Lower leg skin (tissue), 4 donors: Measurements from ENCODE around the gene GADD45G. TPM values are rescaled to one million over a fixed set of nuclear protein-coding genes. Genes with fewer than 3 reads are reported as not detected.

Source experiments
- DNase-seq, 2 donors: peaks; one replicate each; pipeline ENCODE4 v3.0.0-alpha.2; 2019; ENCODE audit warnings: low spot score in 2 of 2
- H3K4me3 ChIP-seq: fragments of 200-600 bp; sonication (generic); 2 replicates; pipeline ENCODE4 v1.5.1; 2017; ENCODE audit warnings: mild to moderate bottlenecking, low read depth; ENCODE audit not compliant: poor library complexity, severe bottlenecking
- POLR2A ChIP-seq, 2 donors: fragments of 450-650 bp; IDR thresholded peaks; one replicate each; pipeline ENCODE4 v1.6.1; 2016 to 2017; ENCODE audit warnings: antibody characterized with exemption in 2 of 2, mild to moderate bottlenecking in 1 of 2, moderate library complexity in 1 of 2
- WGBS, 2 donors: methylation state at CpG; one replicate each; pipeline ENCODE4 v1.1.5; 2018; 5-methylcytosine and 5-hydroxymethylcytosine counted together
- intact Hi-C: fragments of 100-400 bp; cut with DNase I; formaldehyde crosslinking; loops from one replicate; pipeline ENCODE4 v1.15.0; 2023; ENCODE audit warnings: low total_unique reads
- total RNA-seq, 4 donors: library from RNA; depleted of rRNA; stranded (reverse); fragments of >200 nt; gene quantifications; one replicate each; pipeline ENCODE4 v1.1.0, GENCODE V29; 2016
- TF ChIP-seq, protein P1 (sequence below), 3 donors: fragments of 450-650 bp; IDR thresholded peaks; one replicate each; pipeline ENCODE4 v1.5.1; 2016; ENCODE audit warnings: antibody characterized with exemption in 3 of 3, mild to moderate bottlenecking in 3 of 3, moderate library complexity in 2 of 3

The GADD45G gene
- total RNA-seq, 4 donors from 2014 or later, result 18.3 to 48.9 (median 23.6) TPM

DNA sequence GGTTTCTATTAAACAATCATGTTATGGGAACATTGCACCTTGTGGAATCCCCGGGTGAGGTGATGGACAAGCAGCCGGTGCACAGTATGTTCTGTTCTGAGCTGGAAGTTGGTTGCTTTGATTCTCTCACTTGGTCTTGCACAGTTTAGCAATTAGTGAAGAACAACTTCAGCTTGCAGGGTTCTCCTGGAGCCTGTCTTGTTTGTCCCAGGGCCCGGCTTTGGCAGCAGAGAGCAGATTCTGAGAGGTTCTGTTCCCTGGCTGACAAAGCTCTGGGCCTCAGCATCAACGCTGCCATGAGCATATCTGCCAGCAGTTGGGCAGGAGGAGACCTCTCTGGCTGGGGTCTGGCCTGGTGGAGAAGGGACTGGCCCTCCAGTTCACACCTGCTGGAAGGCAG lies 16.9 kb downstream of the GADD45G start:
- DNase-seq, result no peak
- no peak for TF ChIP-seq POLR2A (IDR thresholded peaks at IDR 0.05)
- TF ChIP-seq, protein P1, sequence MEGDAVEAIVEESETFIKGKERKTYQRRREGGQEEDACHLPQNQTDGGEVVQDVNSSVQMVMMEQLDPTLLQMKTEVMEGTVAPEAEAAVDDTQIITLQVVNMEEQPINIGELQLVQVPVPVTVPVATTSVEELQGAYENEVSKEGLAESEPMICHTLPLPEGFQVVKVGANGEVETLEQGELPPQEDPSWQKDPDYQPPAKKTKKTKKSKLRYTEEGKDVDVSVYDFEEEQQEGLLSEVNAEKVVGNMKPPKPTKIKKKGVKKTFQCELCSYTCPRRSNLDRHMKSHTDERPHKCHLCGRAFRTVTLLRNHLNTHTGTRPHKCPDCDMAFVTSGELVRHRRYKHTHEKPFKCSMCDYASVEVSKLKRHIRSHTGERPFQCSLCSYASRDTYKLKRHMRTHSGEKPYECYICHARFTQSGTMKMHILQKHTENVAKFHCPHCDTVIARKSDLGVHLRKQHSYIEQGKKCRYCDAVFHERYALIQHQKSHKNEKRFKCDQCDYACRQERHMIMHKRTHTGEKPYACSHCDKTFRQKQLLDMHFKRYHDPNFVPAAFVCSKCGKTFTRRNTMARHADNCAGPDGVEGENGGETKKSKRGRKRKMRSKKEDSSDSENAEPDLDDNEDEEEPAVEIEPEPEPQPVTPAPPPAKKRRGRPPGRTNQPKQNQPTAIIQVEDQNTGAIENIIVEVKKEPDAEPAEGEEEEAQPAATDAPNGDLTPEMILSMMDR (IDR thresholded peaks at IDR 0.05), result no peak
- WGBS, 2 donors, result 85 to 97% methylated on average over 4 of the region's 4 CpGs
- intact Hi-C loops, result no loop called here
- H3K4me3 ChIP-seq, result no peak overlapping the region

DNA sequence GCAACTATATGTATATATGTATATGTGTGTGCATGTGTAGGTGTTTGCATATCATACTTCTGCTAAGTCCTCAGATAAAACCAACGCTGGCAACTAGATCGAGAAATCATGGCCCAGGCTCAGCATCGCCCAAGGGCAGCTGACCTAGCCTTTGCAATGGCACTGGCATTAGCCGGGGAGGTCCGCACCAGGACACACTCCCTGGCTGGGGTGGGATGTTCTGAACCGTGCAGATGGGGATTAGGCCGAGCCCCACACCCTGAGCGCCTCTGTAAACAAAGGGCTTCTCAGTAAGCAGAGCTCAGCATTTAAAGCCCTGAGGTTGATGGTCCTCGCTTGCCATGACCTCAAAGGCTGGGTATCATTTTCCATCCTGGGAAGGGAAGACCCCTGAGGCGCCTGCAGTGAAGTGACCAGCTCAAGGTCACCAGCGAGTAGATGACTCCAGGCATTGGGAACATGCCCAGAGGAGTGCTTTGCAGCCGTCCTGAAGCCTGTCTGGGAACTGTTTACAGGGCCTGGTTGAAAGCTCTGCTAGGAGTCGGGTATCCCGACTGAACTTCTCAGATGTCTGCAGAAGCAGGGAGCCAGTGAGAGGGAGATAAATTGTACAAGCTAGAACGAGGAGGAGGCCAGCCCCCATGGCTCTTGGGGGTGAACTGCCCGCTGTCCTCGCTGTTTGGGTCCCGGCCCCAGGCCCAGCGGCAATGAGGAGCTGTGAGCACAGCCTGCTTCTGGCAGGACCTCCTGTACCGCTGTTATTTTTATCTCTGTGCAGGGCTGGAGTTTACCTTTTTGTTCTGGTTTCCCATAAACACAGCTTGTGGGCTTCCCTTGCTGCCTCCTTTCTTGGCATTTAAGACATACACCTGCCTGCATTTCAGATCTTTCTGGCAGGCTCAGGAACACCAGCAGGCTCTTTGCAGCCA lies 18.4 kb downstream of the GADD45G start:
- 83 to 89% methylated on average over 18 to 20 of the region's 20 CpGs for WGBS, 2 donors
- H3K4me3 ChIP-seq, result no peak overlapping the region
- no peak for DNase-seq
- TF ChIP-seq, protein P1 (IDR thresholded peaks at IDR 0.05), result no peak
- no peak for TF ChIP-seq POLR2A (IDR thresholded peaks at IDR 0.05)
- intact Hi-C loops, result no loop called here

DNA sequence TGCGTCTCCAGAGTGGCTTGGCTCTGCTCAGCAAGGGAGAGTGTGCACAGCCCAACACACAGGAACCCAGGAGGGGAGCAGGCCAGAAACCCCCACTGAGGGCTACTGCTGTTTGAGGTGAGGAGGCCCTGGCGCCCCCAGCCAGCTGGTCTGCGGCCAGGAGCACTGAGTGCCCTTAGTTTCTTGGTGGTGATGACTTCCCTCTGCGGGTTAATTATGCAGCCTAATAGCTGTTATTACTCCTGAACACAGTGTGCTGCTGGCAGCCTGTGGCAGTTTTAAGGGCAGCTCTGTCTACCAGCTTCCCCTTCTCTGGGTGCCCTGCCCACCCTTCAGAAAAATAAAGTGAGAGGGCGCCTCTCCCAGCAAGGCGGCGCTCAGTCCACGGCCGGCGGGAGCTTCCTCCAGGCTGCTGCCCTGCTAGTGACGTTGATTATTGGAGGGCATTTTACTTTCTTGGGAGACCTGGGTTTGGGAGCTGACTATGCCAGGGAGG lies 19.2 kb downstream of the GADD45G start:
- 83 to 86% methylated on average over 11 of the region's 11 CpGs for WGBS, 2 donors
- H3K4me3 ChIP-seq, result no peak overlapping the region
- intact Hi-C loops, result no loop called here
- DNase-seq, result no peak
- TF ChIP-seq, protein P1 (IDR thresholded peaks at IDR 0.05), result no peak
- TF ChIP-seq POLR2A (IDR thresholded peaks at IDR 0.05), result no peak

DNA sequence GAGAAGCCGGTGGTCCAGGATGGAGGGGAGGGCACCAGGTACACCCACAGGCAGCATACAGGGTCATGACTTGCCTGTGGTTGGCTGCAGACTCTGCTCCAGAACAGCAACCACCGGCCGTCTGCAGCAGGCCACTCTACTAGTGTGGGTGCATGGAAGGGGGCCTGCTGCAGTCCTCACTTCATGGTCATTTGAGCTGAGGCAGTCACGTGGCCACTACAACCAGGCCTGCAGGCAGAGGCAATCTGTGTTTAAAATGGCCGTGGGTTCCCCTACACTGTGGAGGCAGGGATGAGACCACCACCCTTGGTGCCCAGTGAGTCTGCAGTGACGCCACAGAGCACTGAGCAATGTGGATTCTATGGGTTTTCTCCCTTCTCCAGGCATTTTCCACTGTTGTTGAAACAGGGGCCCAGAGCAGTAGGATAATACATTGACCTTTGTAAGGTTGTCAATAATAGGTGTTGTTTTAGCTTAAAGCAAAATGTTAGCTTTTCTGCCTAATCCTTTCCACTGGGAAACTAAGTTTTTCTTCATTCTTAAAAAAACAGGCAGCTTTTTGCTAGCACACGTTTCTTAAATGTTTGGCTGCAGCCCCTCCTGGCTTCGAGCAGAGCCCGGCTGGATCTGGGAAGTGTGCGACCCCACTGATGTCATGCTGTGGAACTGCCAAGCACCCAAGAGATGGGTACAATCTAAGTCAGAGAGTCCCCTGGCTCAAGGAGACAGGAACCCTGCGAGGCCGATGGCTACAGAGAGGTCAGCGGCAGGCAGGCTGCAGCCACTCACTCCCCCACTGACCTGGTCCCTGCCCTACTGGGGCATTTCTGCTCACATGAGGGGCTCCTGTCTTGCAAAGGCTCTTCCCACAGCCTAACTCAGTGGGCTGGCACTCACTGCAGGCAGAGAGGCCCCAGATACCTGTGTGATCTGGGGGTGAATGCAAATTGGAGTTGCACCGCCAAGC lies 21.2 kb downstream of the GADD45G start:
- H3K4me3 ChIP-seq, result no peak overlapping the region
- no peak for DNase-seq
- intact Hi-C loops, result no loop called here
- no peak for TF ChIP-seq POLR2A (IDR thresholded peaks at IDR 0.05)
- TF ChIP-seq, protein P1 (IDR thresholded peaks at IDR 0.05), result no peak
- WGBS, 2 donors, result 90% methylated on average over 14 of the region's 14 CpGs

DNA sequence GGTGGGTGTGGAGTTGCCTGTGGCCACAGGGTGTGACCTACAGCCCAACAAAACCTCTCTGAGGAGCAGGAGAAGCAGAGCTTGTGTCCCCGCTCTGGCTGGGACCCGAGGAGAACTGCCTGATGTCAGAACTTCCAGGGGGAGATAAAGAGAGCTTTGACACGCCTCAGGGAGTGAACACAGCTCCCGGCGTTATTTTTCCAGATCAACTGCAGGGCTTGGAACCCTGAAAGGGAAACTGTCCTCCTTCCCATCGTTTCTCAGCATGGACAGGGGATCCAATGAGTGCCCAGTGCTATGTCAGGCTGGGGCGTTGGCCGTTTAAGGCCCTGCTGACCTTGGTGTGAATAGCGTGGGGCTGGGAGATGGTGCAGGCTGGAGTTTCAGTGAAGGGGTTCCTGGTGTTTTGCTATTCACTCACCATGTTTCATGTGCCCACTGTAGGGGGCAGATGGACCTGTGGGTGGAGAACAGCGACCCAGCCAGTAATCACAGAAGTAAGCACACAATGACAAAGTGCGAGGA lies 22.0 kb downstream of the GADD45G start:
- 73 to 80% methylated on average over 10 to 11 of the region's 11 CpGs for WGBS, 2 donors
- no peak for DNase-seq
- no peak for TF ChIP-seq POLR2A (IDR thresholded peaks at IDR 0.05)
- TF ChIP-seq, protein P1 (IDR thresholded peaks at IDR 0.05), result no peak
- H3K4me3 ChIP-seq, result no peak overlapping the region
- intact Hi-C loops, result no loop called here
